Keratinocyte (primary cell): Measurements from ENCODE around the gene ZNF578. TPM values are rescaled to one million over a fixed set of nuclear protein-coding genes. Genes with fewer than 3 reads are reported as not detected.

Experiments used
- DNase-seq: peaks from one replicate; pipeline ENCODE4 v3.0.0-alpha.2; 2011; ENCODE audit warnings: low read depth, missing footprints, low spot score
- FAIRE-seq: peaks from 2 replicates; lab custom pipeline; 2011; peaks lifted over from hg19 to GRCh38; lab: Jason Lieb, UNC
- H2AFZ ChIP-seq: 2 replicates; pipeline ENCODE4 v1.6.0; 2012; ENCODE audit warnings: low read length, control low read depth, inconsistent platforms; ENCODE audit not compliant: control insufficient read depth
- H3K27ac ChIP-seq: 2 replicates; pipeline ENCODE4 v1.5.1; 2011; ENCODE audit warnings: low read length; ENCODE audit not compliant: control insufficient read depth, insufficient read depth
- H3K27me3 ChIP-seq: 3 replicates; pipeline ENCODE4 v1.6.0; 2011; ENCODE audit warnings: low read length; ENCODE audit not compliant: control insufficient read depth, insufficient read depth; ENCODE audit errors: extremely low read depth
- H3K36me3 ChIP-seq, 2 experiments: 2 replicates in 1 of 2; 3 replicates in 1 of 2; pipeline ENCODE4 v1.5.1; 2011; ENCODE audit warnings: low read length in 2 of 2, mild to moderate bottlenecking in 1 of 2; ENCODE audit not compliant: control insufficient read depth in 2 of 2, insufficient read depth in 2 of 2; ENCODE audit errors: extremely low read depth in 1 of 2
- H3K4me1 ChIP-seq: 3 replicates; pipeline ENCODE4 v1.5.1; 2011; ENCODE audit warnings: low read length; ENCODE audit not compliant: control insufficient read depth, insufficient read depth; ENCODE audit errors: extremely low read depth
- H3K4me2 ChIP-seq: 3 replicates; pipeline ENCODE4 v1.6.0; 2011; ENCODE audit warnings: low read depth, low read length; ENCODE audit not compliant: control insufficient read depth, insufficient read depth; ENCODE audit errors: extremely low read depth
- H3K4me3 ChIP-seq, 3 experiments: fragments of 200-600 bp in 1 of 3; sonication (generic) in 1 of 3; 2 replicates in 2 of 3; 3 replicates in 1 of 3; pipeline ENCODE4 v1.5.1; 2011 to 2016; ENCODE audit warnings: low read length in 3 of 3, mild to moderate bottlenecking in 3 of 3, control low read depth in 2 of 3, inconsistent platforms in 1 of 3, low read depth in 1 of 3, mixed read lengths in 1 of 3, mixed run types in 1 of 3, moderate library complexity in 1 of 3; ENCODE audit not compliant: control insufficient read depth in 2 of 3, insufficient read depth in 2 of 3; ENCODE audit errors: extremely low read depth in 1 of 3
- H3K79me2 ChIP-seq: 2 replicates; pipeline ENCODE4 v1.6.0; 2012; ENCODE audit warnings: low read length; ENCODE audit not compliant: control insufficient read depth, insufficient read depth
- H3K9ac ChIP-seq: 3 replicates; pipeline ENCODE4 v1.6.0; 2011; ENCODE audit warnings: low read length; ENCODE audit not compliant: control insufficient read depth, insufficient read depth; ENCODE audit errors: extremely low read depth
- H3K9me1 ChIP-seq: 3 replicates; pipeline ENCODE4 v1.6.0; 2011; ENCODE audit warnings: low read length; ENCODE audit not compliant: control insufficient read depth, insufficient read depth; ENCODE audit errors: extremely low read depth
- H3K9me3 ChIP-seq: 2 replicates; pipeline ENCODE4 v1.5.1; 2012; ENCODE audit warnings: low read depth, low read length; ENCODE audit not compliant: control insufficient read depth
- H4K20me1 ChIP-seq: 3 replicates; pipeline ENCODE4 v1.6.0; 2011; ENCODE audit warnings: low read length; ENCODE audit not compliant: control insufficient read depth, insufficient read depth; ENCODE audit errors: extremely low read depth
- EZH2 ChIP-seq: IDR thresholded peaks from one replicate; pipeline ENCODE4 v1.6.1; 2012; ENCODE audit warnings: inconsistent platforms, mild to moderate bottlenecking, low read length, moderate library complexity
- dilution Hi-C: fragments of 300-500 bp; cut with MboI; formaldehyde crosslinking; loops from one replicate; pipeline ENCODE4 v1.7.0; 2020; ENCODE audit warnings: low sequenced_read_pairs; ENCODE audit not compliant: extremely low pct_ligation_motif_present
- polyA plus RNA-seq, 5 experiments: library from polyadenylated mRNA; depleted of rRNA in 3 of 5; stranded (reverse) in 3 of 5; stranded (forward) in 1 of 5; unstranded in 1 of 5; fragments of >200 nt; gene quantifications; 1 replicate in 1 of 5; 2 replicates in 3 of 5; 3 replicates in 1 of 5; pipeline versions ENCODE4 v1.2.1 to v1.2.3, GENCODE V29; 2011 to 2012; ENCODE audit warnings: missing spikeins in 2 of 5, low read depth in 1 of 5, low replicate concordance in 1 of 5
- TF ChIP-seq, protein P1 (sequence below), 3 experiments: IDR thresholded peaks in 1 of 3; conservative IDR thresholded peaks in 1 of 3; optimal IDR thresholded peaks in 1 of 3; 2 replicates in 2 of 3; 3 replicates in 1 of 3; pipeline versions ENCODE3 to v1.5.1; 2011; ENCODE audit warnings: low read length in 3 of 3, mild to moderate bottlenecking in 3 of 3, moderate library complexity in 2 of 3, control low read depth in 1 of 3, inconsistent platforms in 1 of 3; ENCODE audit not compliant: insufficient read depth in 2 of 3; ENCODE audit errors: extremely low read depth in 1 of 3

Gene ZNF578
- polyA plus RNA-seq, 1 donor (not counting 4 experiments of a cell fraction or from before 2014, with no cell fraction given) = 0.79 TPM

DNA sequence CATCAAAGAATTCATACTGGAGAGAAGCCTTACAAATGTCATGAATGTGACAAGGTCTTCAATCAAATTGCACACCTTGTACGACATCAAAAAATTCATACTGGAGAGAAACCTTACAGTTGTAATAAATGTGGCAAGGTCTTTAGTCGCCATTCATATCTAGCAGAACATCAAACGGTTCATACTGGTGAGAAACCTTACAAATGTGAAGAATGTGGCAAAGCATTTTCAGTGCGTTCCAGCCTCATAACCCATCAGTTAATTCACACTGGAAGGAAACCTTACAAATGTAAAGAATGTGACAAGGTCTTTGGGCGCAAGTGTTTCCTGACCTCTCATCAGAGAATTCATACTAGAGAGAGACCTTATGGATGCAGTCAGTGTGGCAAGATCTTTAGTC is 37.6 kb upstream of the ZNF578 start:
- Histone ChIP-seq H3K27me3 (no peaks in the 10 kb centered on the region), H3K4me1 (no peaks in the 10 kb centered on the region), H3K4me2 (no peak overlapping the region), H3K9me1 (no peaks in the 10 kb centered on the region), H3K27ac (no peak overlapping the region), H3K4me3 (no peak overlapping the region), H3K79me2 (no peaks in the 10 kb centered on the region), H3K36me3 (peaks cover 0 to 3% of the 10 kb centered on the region in 2 experiments), H4K20me1 (no peaks in the 10 kb centered on the region), H2AFZ (no peak overlapping the region), H3K9me3 (peaks cover 33% of the 10 kb centered on the region), H3K9ac (no peak overlapping the region)
- dilution Hi-C loops = no loop called here
- no peak for TF ChIP-seq EZH2
- TF ChIP-seq, protein P1, sequence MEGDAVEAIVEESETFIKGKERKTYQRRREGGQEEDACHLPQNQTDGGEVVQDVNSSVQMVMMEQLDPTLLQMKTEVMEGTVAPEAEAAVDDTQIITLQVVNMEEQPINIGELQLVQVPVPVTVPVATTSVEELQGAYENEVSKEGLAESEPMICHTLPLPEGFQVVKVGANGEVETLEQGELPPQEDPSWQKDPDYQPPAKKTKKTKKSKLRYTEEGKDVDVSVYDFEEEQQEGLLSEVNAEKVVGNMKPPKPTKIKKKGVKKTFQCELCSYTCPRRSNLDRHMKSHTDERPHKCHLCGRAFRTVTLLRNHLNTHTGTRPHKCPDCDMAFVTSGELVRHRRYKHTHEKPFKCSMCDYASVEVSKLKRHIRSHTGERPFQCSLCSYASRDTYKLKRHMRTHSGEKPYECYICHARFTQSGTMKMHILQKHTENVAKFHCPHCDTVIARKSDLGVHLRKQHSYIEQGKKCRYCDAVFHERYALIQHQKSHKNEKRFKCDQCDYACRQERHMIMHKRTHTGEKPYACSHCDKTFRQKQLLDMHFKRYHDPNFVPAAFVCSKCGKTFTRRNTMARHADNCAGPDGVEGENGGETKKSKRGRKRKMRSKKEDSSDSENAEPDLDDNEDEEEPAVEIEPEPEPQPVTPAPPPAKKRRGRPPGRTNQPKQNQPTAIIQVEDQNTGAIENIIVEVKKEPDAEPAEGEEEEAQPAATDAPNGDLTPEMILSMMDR (optimal IDR thresholded peaks at IDR 0.05 in 1 of 3, IDR thresholded peaks at IDR 0.05 in 1 of 3, conservative IDR thresholded peaks at IDR 0.05 in 1 of 3; ENCODE audit: extremely low read depth in 1 of 3, insufficient read depth in 2 of 3, low read length in 3 of 3) = no peak
- no peak for DNase-seq
- FAIRE-seq = no peak

DNA sequence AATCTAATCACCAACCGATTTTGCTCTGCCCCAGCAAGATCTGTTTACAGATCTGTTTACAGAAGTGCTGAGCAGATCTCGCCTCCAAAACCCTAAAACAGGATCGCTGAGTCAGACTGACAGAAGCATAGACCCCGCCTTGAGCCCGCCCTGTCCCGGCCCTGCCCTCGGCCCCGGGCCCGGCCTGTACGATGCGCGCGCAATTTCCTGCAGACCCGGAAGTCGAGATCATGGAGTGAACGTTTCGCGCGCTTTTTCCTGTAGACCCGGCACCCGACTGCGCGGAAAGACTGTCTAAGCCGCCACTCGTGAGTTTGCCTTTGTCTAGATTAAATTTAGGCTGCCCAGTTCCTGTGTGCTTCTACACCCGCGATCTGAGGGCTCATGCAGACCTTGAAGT is 24.4 kb upstream of the ZNF578 start, which contains the start of gene ZNF534:
Gene ZNF534 (plus strand): TSS at position 212 of the 400 bp plus-strand sequence. CDS start 2,327 bp downstream, outside the sequence.
- Histone ChIP-seq H3K9me3 (peaks cover 6% of the 10 kb centered on the region), H2AFZ (no peak within 1 kb of the TSS), H4K20me1 (no peaks in the 10 kb centered on the region), H3K27ac (no peak within 1 kb of the TSS), H3K4me2 (no peak within 1 kb of the TSS), H3K79me2 (no peaks in the 10 kb centered on the region), H3K27me3 (no peaks in the 10 kb centered on the region), H3K36me3 (no peaks in the 10 kb centered on the region), H3K4me1 (no peaks in the 10 kb centered on the region), H3K9me1 (no peaks in the 10 kb centered on the region), H3K4me3 (no peak within 1 kb of the TSS), H3K9ac (no peak within 1 kb of the TSS)
- TF ChIP-seq EZH2 = no peak
- TF ChIP-seq, protein P1 (optimal IDR thresholded peaks at IDR 0.05 in 1 of 3, IDR thresholded peaks at IDR 0.05 in 1 of 3, conservative IDR thresholded peaks at IDR 0.05 in 1 of 3; ENCODE audit: extremely low read depth in 1 of 3, insufficient read depth in 2 of 3, low read length in 3 of 3) = no peak
- DNase-seq = no peak
- dilution Hi-C loops = no loop called here
- no peak for FAIRE-seq
